ENCODE measurements around the gene SVIP.

The SVIP gene

DNA sequence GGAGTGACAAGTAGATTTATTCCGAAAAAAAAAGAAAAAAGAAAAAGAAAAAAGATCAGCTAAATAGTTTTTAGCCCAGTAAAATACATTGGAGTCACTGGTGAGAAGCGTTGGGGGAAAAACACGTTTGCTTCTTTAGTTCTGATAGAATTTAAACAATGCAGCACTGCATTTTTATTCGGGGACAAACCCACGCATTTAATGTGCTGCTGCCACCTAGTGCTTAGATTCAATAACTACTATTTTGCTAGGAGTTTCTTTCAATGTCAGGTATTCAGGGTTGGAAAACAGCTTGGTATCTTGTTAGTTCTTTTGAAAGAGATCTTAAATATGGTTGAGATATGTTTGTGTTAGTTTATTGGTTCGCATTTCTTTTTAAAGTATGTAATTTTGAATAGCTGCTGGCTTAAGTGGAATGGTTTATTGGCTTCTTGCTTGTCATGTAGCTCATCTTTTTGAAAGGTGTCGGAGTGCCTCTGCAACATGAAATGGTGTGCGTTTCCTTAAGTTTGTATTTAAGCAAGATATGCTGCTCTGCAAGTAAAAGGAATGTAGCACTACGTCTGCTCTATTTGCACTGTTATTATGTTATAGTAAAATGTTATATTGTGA, 41.9 kb downstream of the SVIP start:
- DNase-seq = peak; percentile 47

DNA sequence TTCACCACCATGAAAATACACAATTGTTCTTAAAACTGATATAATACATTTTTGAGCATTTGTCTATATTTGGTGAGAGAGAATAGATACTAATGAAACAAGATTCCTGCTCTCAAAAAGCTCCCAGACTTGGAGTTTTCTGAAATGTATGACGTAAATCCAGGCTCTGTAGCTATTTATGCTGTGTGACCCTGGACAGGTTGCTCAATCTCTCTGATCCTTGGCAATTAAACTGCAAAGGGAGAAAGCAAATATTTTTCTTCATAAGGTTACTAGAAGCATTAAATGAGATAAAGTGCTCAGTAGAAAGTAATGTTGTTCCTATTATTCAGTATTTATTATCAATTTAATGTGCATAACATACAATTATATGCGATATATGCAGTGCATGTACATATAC, 42.5 kb downstream of the SVIP start:
- DNase-seq = no peak

DNA sequence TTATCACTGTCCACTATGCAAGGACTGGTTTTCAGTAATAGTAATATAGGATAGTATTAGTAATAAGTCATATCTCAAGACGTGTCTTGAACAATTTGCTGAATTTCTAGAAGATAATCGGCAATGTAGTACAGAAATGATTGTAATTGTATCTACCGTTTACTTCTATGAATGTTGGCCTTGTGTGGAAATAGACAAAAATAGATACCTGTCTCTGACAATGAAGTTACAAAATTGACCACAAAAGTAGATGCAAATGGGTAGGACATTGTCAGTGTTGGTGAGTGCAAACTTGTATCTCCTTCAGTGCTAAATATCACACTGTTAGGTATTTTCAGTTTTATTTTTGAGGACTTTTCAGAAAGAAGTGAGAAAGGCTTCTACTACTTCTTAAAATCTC, 43.1 kb downstream of the SVIP start:
- no peak for DNase-seq

DNA sequence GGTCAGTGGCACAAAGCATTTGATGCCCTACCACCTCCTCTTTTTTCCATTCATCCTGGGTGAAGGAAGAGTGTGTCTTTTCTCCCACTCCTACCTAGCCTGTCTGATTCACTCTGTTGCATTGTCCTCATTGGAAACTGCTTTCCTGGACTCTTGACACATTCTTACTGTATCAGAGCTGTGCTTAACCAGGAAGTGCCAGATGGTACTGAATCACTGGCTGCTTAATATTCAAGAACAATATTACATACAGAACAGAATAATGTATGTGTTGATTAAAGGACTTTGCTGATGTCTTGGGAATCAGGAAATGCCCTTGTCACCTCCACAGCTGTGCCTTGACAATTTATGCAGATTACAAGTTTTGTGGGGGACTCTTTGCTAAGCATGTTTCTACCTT, 44.4 kb downstream of the SVIP start:
- DNase-seq = no peak

DNA sequence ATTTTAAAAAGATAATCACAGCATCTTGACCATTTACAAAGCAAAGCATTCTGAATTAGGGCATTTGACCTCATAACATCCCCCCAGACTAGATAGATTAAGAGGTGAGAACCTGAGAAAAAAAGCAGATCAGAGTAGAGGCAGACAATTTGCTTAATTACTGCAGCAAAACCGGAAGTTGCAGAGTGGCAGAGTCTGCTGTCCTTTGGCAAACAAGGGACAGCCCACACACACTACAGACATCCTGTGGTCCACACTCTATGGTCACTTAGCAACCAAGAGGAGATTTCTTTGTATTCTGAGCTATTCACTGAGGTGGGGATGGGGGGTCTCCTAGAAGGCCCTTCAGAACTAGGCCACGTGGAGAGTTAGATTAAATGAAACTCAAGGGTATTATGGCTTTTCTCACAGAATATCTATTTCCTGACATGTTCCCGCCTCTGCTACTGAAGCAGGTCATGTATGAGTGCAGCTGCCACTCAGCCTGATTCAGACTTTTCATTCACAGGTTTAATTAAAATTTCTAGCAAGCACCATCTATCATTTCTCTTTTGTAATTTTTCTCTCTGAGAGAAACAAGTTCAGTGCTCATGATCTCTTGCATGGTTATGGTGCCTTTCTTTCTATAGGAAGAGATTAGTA, 48.5 kb downstream of the SVIP start:
- peak; percentile 52 for DNase-seq

DNA sequence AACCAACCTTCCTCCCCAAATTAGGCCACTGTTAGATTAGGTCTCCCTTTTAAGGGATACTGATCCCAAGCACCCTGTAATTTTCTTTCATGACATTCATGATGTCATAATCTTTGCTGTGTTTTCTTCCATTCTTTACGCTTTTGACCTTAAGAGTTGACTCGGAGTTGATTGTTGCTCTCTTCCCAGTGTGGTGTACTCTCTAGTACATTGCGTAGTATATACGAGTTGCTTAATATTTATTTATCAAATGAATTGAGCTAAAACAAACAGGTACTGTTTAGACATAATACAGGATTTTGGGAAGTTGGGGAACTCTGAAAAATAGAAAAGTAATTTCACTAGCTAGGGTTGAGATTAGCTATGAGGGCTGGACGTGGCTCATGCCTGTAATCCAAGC, 49.8 kb downstream of the SVIP start:
- no peak for DNase-seq

DNA sequence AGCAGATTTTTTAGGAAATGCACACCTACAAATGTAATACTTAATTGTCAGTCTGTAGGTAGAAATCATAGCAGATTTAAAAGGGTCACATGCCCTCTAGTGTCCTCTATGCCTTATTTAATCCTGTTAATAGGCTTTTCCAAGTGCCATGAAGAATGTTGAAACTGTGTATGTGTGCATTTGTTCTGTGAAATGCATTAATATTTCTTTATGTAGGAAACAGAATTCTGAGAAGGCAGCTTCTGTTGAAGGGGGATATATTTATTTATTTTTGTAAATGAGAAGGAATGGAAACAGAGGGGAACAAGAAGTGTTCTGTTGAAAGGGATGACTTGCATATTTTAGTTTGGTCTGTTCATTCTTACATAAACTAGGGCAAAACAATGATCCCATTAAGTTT, 51.0 kb downstream of the SVIP start:
- no peak for DNase-seq

DNA sequence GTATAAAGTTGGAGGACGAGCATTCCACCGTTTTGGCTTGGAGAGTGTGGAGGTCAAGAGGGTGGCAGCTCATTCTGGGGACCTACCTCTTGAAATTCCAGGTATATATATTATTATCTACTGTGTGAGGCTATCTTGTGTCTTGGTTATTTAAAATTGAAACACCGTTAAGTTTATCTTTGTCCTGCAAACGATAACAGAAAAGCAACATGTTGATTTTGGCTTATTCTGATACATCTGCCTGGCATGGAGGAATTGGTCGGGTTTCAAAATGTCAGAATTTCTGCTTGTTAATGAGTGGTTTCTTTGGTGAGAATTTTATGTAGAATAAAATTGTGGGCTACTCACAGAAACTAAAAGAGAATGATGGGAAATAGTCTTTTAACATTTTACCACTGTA, 54.4 kb downstream of the SVIP start:
- DNase-seq = no peak

DNA sequence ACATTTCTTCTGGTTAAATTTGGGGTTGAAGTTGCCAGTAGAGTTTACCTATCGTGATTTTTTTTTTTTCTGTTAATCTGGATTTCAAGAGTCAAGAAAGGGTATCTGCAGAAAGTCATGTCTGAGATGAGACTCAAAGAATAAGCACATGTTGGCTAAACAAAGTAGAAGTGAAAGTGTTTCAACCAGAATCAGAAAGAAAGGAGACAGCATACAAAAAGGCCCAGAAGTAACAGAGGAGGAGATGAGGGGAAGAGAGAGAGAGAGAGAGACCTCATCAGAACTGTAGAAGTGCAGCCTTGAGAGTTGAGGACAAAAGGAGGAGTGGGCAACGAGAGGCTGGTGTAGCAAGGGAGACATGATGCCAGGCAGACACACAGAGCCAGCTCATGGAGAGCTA, 54.9 kb downstream of the SVIP start:
- DNase-seq = no peak

DNA sequence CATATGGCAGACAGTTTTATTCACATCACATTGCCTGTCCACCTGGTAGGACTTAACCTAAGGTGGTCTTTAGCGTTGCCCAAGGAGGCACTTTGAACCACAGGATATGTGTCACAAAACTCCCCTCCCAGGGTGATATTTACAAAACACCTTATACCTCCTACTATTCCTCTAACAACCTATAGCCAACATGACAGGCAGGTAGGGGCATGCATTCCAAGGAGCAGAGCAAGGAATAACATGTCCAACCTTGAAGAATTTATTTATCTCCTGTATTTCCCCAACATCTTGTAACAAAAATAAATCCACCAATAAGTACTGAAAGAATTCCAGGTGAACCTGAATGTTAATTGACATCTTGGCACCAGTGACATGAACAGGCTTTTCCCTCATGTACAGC, 60.5 kb downstream of the SVIP start:
- DNase-seq = no peak

Measured in NCI-H1092 (cell line).